Thymus (tissue), 11 donors: ENCODE measurements around the gene ZNF503. TPM values are rescaled to one million over a fixed set of nuclear protein-coding genes. Genes with fewer than 3 reads are reported as not detected.

ENCODE experiments used
- DNase-seq, 9 donors: peaks; one replicate each; pipeline ENCODE4 v3.0.0-alpha.2; 2013; ENCODE audit warnings: low spot score in 9 of 9, low read depth in 6 of 9, missing footprints in 1 of 9
- H3K27ac ChIP-seq, 2 donors: one replicate each; pipeline ENCODE4 v1.5.1; 2013; ENCODE audit warnings: control low read depth in 1 of 2, low read depth in 1 of 2, low read length in 1 of 2, mild to moderate bottlenecking in 1 of 2, moderate library complexity in 1 of 2
- H3K27me3 ChIP-seq, 2 donors: one replicate each; pipeline ENCODE4 v1.5.1; 2013; ENCODE audit warnings: low read length in 1 of 2; ENCODE audit not compliant: control insufficient read depth in 2 of 2, insufficient read depth in 1 of 2
- H3K36me3 ChIP-seq, 2 donors: one replicate each; pipeline ENCODE4 v1.5.1; 2013; ENCODE audit warnings: low read length in 1 of 2, mild to moderate bottlenecking in 1 of 2, moderate library complexity in 1 of 2; ENCODE audit not compliant: control insufficient read depth in 2 of 2, insufficient read depth in 2 of 2
- H3K4me1 ChIP-seq, 2 donors: one replicate each; pipeline ENCODE4 v1.5.1; 2013; ENCODE audit warnings: low read length in 2 of 2; ENCODE audit not compliant: control insufficient read depth in 2 of 2, insufficient read depth in 2 of 2
- H3K4me3 ChIP-seq, 2 donors: one replicate each; pipeline ENCODE4 v1.5.1; 2013; ENCODE audit warnings: low read length in 2 of 2, control low read depth in 1 of 2, mild to moderate bottlenecking in 1 of 2
- H3K9me3 ChIP-seq, 2 donors: one replicate each; pipeline ENCODE4 v1.5.1; 2013; ENCODE audit warnings: low read length in 1 of 2, mild to moderate bottlenecking in 1 of 2; ENCODE audit not compliant: control insufficient read depth in 2 of 2, insufficient read depth in 1 of 2
- WGBS: extraction: QIAGEN DNeasy Blood & Tissue Kit; methylation state at CpG from one replicate; pipeline ENCODE4 v1.1.7; 2013; 5-methylcytosine and 5-hydroxymethylcytosine counted together
- polyA plus RNA-seq: library from polyadenylated mRNA; stranded (reverse); fragments of 200-250 nt; gene quantifications from one replicate; pipeline ENCODE4 v1.2.3, GENCODE V29; 2013
- total RNA-seq: library from RNA; stranded (reverse); fragments of 120-200 nt; gene quantifications from one replicate; pipeline ENCODE4 v1.2.4, GENCODE V29; 2013
- donor health status: healthy.

Gene ZNF503
- total and polyA plus RNA-seq, 2 donors = 0.38 to 7.7 TPM

DNA sequence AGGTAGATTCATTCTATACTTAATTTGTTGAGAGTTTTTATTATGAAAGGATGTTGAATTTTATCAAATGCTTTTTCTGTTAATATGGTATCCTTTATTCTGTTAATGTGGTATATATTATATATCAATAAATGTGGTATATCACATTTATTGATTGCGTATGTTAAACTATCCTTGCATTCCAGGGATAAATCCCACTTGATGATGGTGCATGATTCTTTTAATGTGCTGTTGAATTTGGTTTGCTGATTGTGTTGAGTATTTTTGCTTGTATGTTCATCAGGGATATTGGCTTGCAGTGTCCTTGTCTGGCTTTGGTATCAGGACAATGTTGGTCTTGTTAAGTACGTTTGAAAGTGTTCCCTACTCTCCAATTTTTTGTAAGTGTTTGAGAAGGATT lies 41.8 kb upstream of the ZNF503 start:
- no peaks in the 10 kb centered on the region for H3K36me3 ChIP-seq
- DNase-seq = no peak
- no peak overlapping the region for H3K4me3 ChIP-seq
- no peaks in the 10 kb centered on the region for H3K4me1 ChIP-seq
- no peaks in the 10 kb centered on the region for H3K27me3 ChIP-seq
- WGBS = 98% methylated on average over 2 of the region's 2 CpGs
- H3K27ac ChIP-seq = no peak overlapping the region
- no peaks in the 10 kb centered on the region for H3K9me3 ChIP-seq

DNA sequence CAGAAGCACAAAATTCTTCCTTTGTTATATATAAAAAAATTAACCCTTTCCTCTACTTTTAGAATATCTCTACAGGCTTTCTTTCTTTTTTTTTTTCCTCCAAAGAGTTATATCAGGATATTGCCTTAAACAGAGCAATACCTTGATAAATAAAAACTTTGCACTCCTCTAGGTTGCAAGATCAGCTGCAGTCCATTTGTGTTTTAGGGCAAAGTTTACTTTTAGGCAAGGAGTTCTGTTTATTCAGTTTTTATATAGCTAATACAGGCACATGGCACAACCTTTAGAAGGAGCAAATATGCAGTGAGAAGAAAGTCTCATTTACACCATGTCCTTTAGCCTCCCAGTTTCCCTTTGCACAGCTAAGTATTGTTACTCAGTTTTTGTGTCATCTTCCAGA lies 40.1 kb upstream of the ZNF503 start:
- no peaks in the 10 kb centered on the region for H3K4me1 ChIP-seq
- no peak overlapping the region for H3K4me3 ChIP-seq
- H3K27ac ChIP-seq = no peak overlapping the region
- DNase-seq = no peak
- no peaks in the 10 kb centered on the region for H3K9me3 ChIP-seq
- no peaks in the 10 kb centered on the region for H3K36me3 ChIP-seq
- no peaks in the 10 kb centered on the region for H3K27me3 ChIP-seq

DNA sequence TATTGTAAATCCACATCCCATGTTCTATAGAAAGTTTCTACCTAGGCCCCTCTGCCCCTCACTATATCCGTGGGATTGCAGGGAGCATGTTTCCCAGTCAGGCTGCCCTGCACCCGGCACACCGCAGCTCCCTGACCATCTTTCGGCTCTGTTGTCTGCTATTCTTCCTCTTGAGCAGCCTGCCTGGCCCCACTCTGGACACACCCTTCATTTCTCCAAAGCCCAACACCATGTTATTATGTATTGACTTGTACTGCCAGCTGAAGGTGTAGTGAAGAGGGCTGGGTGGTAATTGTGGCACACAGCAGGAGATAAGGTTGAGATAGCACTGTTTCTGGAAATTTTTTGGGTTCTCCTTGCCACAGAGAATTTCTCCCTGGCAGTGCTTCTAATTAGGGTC lies 39.6 kb upstream of the ZNF503 start:
- 94% methylated on average over 4 of the region's 4 CpGs for WGBS
- H3K27me3 ChIP-seq = no peaks in the 10 kb centered on the region
- no peak overlapping the region for H3K27ac ChIP-seq
- H3K4me3 ChIP-seq = no peak overlapping the region
- no peaks in the 10 kb centered on the region for H3K9me3 ChIP-seq
- H3K36me3 ChIP-seq = no peaks in the 10 kb centered on the region
- DNase-seq = no peak
- H3K4me1 ChIP-seq = no peaks in the 10 kb centered on the region

DNA sequence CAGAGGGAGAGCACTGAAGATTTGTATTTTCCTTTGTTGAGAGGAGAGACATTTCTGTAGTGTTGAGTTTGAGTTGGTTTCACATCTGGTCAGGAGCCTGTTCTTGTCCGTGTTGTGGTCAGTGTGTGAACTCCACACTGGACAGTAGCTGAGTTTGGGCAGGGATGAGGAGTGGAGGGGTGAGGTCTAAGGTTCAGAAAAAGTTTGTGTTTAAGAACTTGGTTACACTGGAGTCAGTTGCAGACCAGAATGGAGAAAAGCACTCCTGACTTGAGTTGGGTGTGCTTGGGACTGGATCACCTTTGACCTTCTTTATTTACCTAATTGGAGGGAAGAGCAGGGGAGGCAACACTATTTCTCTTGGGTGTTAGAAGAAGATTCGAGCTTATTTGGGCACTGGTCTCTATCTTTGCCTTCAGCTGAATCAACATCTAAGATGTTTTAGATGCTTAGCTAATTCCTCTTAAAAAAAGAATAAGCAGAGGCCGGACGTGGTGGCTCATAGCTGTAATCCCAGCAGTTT lies 38.8 kb upstream of the ZNF503 start:
- WGBS = 95% methylated on average over 4 of the region's 4 CpGs
- H3K27ac ChIP-seq = no peak overlapping the region
- H3K36me3 ChIP-seq = no peaks in the 10 kb centered on the region
- no peaks in the 10 kb centered on the region for H3K27me3 ChIP-seq
- no peak overlapping the region for H3K4me3 ChIP-seq
- DNase-seq = no peak
- no peaks in the 10 kb centered on the region for H3K4me1 ChIP-seq
- H3K9me3 ChIP-seq = no peaks in the 10 kb centered on the region

DNA sequence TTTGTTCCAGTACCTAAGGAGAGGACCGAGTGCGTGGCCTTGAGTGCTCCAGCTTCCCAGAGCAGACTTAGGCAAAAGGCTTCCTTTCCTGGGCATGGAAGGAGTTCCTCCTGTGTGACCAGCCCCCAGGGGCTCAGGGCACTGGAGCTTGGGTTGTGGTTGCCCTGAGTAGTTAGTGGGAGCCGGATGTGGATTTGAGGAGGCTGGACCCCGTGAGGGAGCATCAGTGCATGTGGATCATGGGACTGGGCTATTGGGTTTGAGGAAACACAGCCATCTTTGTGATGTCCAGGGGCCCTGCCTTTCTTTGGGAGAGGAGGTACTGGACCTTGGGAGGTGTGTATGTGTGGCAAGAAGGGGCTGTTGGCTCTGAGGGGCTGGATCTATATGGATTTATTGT lies 38.2 kb upstream of the ZNF503 start:
- no peak overlapping the region for H3K4me3 ChIP-seq
- H3K4me1 ChIP-seq = no peaks in the 10 kb centered on the region
- WGBS = 97% methylated on average over 4 of the region's 4 CpGs
- no peak overlapping the region for H3K27ac ChIP-seq
- H3K9me3 ChIP-seq = no peaks in the 10 kb centered on the region
- no peaks in the 10 kb centered on the region for H3K36me3 ChIP-seq
- DNase-seq = no peak
- no peaks in the 10 kb centered on the region for H3K27me3 ChIP-seq

DNA sequence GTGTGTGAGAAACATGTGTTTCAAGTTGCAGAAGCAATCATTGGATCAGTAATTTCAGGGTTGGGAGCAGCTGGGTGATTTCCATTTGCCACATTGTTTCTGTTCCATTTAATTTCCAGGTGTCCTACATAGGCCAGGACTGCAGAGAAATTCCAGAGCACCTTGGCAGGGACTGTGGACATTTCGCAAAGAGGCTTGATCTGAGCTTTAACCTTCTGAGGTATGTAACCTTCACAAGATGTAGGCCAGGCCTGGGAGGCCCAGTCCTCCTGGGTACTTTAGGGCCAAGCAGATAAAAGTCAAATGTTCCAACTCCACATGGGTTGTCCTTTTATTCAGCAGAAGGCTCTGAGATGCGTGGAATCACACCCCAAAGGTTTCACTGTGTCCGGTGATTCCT lies 36.7 kb upstream of the ZNF503 start:
- Histone ChIP-seq H3K9me3 (no peaks in the 10 kb centered on the region), H3K4me3 (no peak overlapping the region), H3K27ac (no peak overlapping the region), H3K4me1 (no peaks in the 10 kb centered on the region), H3K36me3 (no peaks in the 10 kb centered on the region), H3K27me3 (peaks cover 0 to 4% of the 10 kb centered on the region in 2 donors)
- 97% methylated on average over 3 of the region's 3 CpGs for WGBS
- DNase-seq = no peak

DNA sequence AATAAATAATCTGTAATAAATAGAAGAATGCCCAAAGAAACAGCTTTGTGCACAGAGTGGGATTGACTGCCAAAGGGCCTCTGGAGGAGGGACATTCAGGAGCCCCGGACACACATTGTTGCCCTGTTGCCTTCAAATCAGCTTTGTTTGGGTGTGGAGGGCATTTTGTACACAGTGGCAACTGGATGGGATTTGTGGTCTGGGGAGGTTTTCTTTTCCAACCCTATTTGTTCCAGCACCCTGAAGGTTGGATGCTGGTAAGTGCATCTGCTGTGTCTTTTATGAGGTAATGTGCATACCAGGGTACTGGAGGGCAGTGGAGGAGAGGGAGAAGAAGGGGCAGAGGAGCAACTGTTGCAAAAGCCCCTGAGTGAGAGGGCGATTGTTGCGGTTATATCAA lies 36.1 kb upstream of the ZNF503 start:
- Histone ChIP-seq H3K27ac (no peak overlapping the region), H3K4me1 (no peaks in the 10 kb centered on the region), H3K4me3 (no peak overlapping the region), H3K9me3 (no peaks in the 10 kb centered on the region), H3K36me3 (no peaks in the 10 kb centered on the region), H3K27me3 (peaks cover 5 to 10% of the 10 kb centered on the region in 2 donors)
- DNase-seq = no peak
- WGBS = 98% methylated on average over 3 of the region's 3 CpGs

DNA sequence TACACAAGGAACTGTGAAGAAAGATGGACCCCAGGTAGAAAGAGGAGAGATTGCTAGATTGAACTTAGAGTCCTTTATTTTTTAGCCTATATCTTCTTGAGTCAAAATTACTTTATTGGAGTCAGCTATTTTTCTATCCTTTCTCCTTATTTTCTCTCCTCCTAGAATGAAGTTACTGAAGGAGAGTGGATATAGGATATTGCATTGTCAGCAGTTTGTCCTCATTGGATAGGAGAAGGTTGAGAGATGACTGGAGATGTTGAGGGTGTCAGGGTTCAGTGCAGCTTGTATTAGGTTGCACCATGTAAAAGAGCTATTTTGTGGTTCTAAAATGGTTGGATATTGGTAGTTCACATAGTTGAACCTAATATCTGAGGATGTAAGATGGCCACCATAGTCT lies 35.3 kb upstream of the ZNF503 start:
- H3K27ac ChIP-seq = no peak overlapping the region
- H3K4me3 ChIP-seq = no peak overlapping the region
- H3K9me3 ChIP-seq = no peaks in the 10 kb centered on the region
- DNase-seq = no peak
- H3K36me3 ChIP-seq = no peaks in the 10 kb centered on the region
- H3K4me1 ChIP-seq = no peaks in the 10 kb centered on the region
- peaks cover 13 to 17% of the 10 kb centered on the region in 2 donors for H3K27me3 ChIP-seq

DNA sequence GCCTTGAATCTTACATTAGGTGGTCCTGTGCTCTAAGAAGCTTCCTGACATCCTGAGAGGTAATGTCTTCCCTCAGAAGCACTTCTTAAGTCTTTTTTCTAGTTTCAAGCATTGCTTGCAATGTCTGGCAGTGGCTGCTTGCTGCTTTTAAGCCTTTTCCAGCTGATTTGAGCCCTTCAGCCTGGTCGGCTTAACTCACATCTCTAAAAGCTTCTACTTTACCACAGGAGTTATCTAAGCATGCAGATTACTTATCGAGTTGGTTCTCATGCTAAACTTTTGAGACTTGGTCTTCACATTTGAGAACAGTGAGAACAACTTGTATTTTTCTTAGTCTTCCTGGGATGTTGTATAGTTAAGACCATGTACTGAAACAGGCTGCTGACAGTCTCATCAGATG lies 33.7 kb upstream of the ZNF503 start:
- no peak overlapping the region for H3K4me3 ChIP-seq
- H3K27me3 ChIP-seq = peaks cover 29 to 31% of the 10 kb centered on the region in 2 donors
- H3K27ac ChIP-seq = no peak overlapping the region
- H3K36me3 ChIP-seq = no peaks in the 10 kb centered on the region
- DNase-seq = no peak
- WGBS = 93% methylated on average over 2 of the region's 2 CpGs
- H3K9me3 ChIP-seq = no peaks in the 10 kb centered on the region
- H3K4me1 ChIP-seq = peaks cover 0 to 7% of the 10 kb centered on the region in 2 donors

DNA sequence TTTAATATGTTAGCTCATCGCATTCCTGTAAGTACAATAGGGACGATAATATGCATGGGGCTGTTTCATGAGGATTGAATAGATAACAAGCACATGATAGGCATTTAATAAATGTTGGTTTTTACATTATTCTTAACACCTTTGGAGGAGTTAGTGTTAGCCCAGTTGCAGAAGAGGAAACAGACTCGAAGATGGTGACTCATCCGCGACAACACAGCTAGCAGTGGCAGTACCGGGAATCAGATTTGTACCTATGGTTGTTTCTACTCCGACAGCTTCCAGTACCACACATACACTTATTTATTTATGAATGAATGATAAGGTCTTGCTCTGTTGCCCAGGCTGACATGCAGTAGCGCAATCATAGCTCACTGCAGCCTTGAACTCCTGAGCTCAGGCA lies 32.7 kb upstream of the ZNF503 start:
- no peaks in the 10 kb centered on the region for H3K36me3 ChIP-seq
- WGBS = 96% methylated on average over 8 of the region's 8 CpGs
- H3K27me3 ChIP-seq = peaks cover 36 to 40% of the 10 kb centered on the region in 2 donors

More for the DNA sequence above, 32.7 kb upstream of the ZNF503 start:
- Histone ChIP-seq H3K4me1 (peaks cover 0 to 14% of the 10 kb centered on the region in 2 donors), H3K9me3 (no peaks in the 10 kb centered on the region), H3K4me3 (no peak overlapping the region), H3K27ac (no peak overlapping the region)
- DNase-seq = no peak
